ENCODE data around the gene CYLD. TPM values are rescaled to one million over a fixed set of nuclear protein-coding genes. Genes with fewer than 3 reads are reported as not detected.

CYLD gene
- total RNA-seq, 1 donor: 61.9 TPM

DNA sequence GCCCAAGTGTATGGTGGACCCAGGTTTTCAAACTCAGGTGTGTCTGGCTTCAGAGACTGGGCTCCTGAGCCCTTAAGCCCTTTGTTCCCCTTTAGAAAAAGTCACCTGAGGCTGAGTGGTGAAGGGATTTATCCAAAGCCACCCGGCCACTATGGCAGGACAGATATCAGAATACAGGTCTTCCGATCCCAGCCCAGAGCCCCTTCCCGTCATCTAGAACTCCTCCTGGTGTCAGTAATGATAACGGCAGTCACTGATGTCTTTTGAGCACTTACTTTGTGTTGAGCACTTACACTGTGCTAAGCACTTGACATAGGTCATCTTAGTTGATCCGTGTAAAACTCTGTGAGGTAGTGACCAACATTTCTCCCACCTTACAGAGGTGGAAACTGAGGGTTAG lies 31.9 kb upstream of the CYLD start:
- no peaks in the 10 kb centered on the region for H3K79me2 ChIP-seq (ENCODE audit: insufficient read depth, low read length)
- no peaks in the 10 kb centered on the region for H3K4me1 ChIP-seq (ENCODE audit: insufficient read depth, low read length)
- no peaks in the 10 kb centered on the region for H4K20me1 ChIP-seq (ENCODE audit: insufficient read depth, low read length)
- no peak overlapping the region for H3K4me2 ChIP-seq (ENCODE audit: insufficient read depth, low read length)
- peaks cover 3% of the 10 kb centered on the region for H3K27me3 ChIP-seq (ENCODE audit: insufficient read depth, low read length)
- no peak overlapping the region for H3K4me3 ChIP-seq (ENCODE audit: insufficient read depth, low read length)
- TF ChIP-seq, protein P1, sequence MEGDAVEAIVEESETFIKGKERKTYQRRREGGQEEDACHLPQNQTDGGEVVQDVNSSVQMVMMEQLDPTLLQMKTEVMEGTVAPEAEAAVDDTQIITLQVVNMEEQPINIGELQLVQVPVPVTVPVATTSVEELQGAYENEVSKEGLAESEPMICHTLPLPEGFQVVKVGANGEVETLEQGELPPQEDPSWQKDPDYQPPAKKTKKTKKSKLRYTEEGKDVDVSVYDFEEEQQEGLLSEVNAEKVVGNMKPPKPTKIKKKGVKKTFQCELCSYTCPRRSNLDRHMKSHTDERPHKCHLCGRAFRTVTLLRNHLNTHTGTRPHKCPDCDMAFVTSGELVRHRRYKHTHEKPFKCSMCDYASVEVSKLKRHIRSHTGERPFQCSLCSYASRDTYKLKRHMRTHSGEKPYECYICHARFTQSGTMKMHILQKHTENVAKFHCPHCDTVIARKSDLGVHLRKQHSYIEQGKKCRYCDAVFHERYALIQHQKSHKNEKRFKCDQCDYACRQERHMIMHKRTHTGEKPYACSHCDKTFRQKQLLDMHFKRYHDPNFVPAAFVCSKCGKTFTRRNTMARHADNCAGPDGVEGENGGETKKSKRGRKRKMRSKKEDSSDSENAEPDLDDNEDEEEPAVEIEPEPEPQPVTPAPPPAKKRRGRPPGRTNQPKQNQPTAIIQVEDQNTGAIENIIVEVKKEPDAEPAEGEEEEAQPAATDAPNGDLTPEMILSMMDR (IDR thresholded peaks at IDR 0.05; ENCODE audit: extremely low read depth, low read depth, low read length): no peak
- H3K9me3 ChIP-seq (ENCODE audit: low read depth, low read length): no peaks in the 10 kb centered on the region
- H2AFZ ChIP-seq (ENCODE audit: low read length): no peak overlapping the region
- DNase-seq (ENCODE audit: insufficient read length, low spot score, missing footprints): no peak
- H3K27ac ChIP-seq (ENCODE audit: low read depth, low read length): no peak overlapping the region
- no peaks in the 10 kb centered on the region for H3K36me3 ChIP-seq (ENCODE audit: insufficient read depth, low read length)

DNA sequence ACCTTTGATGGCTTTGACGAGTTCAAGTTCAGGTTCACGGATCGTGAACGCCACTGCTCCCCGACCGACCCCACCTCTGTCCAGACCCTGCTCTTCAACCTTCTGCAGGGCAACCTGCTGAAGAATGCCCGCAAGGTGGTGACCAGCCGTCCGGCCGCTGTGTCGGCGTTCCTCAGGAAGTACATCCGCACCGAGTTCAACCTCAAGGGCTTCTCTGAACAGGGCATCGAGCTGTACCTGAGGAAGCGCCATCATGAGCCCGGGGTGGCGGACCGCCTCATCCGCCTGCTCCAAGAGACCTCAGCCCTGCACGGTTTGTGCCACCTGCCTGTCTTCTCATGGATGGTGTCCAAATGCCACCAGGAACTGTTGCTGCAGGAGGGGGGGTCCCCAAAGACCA lies 30.8 kb upstream of the CYLD start:
- Histone ChIP-seq H3K27ac (ENCODE audit: low read depth, low read length) (no peak overlapping the region), H3K4me2 (ENCODE audit: insufficient read depth, low read length) (no peak overlapping the region), H3K4me1 (ENCODE audit: insufficient read depth, low read length) (no peaks in the 10 kb centered on the region), H3K27me3 (ENCODE audit: insufficient read depth, low read length) (peaks cover 3% of the 10 kb centered on the region), H3K9me3 (ENCODE audit: low read depth, low read length) (no peaks in the 10 kb centered on the region), H3K79me2 (ENCODE audit: insufficient read depth, low read length) (no peaks in the 10 kb centered on the region), H3K36me3 (ENCODE audit: insufficient read depth, low read length) (no peaks in the 10 kb centered on the region), H3K4me3 (ENCODE audit: insufficient read depth, low read length) (no peak overlapping the region), H2AFZ (ENCODE audit: low read length) (no peak overlapping the region), H4K20me1 (ENCODE audit: insufficient read depth, low read length) (no peaks in the 10 kb centered on the region)
- TF ChIP-seq, protein P1 (IDR thresholded peaks at IDR 0.05; ENCODE audit: extremely low read depth, low read depth, low read length): no peak
- DNase-seq (ENCODE audit: insufficient read length, low spot score, missing footprints): no peak

DNA sequence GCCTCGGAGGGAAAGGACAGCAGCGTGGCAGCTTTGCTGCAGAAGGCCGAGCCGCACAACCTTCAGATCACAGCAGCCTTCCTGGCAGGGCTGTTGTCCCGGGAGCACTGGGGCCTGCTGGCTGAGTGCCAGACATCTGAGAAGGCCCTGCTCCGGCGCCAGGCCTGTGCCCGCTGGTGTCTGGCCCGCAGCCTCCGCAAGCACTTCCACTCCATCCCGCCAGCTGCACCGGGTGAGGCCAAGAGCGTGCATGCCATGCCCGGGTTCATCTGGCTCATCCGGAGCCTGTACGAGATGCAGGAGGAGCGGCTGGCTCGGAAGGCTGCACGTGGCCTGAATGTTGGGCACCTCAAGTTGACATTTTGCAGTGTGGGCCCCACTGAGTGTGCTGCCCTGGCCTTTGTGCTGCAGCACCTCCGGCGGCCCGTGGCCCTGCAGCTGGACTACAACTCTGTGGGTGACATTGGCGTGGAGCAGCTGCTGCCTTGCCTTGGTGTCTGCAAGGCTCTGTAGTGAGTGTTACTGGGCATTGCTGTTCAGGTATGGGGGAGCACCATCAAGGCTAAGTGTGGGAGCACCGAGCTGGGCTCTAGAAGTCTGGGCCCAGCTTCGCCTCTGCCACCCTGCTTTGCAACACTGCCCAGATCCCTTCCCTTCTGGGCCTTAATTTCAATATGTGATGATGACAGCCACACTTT lies 29.9 kb upstream of the CYLD start:
- Histone ChIP-seq H3K79me2 (ENCODE audit: insufficient read depth, low read length) (no peaks in the 10 kb centered on the region), H3K4me3 (ENCODE audit: insufficient read depth, low read length) (no peak overlapping the region), H3K36me3 (ENCODE audit: insufficient read depth, low read length) (no peaks in the 10 kb centered on the region), H2AFZ (ENCODE audit: low read length) (no peak overlapping the region), H3K4me2 (ENCODE audit: insufficient read depth, low read length) (no peak overlapping the region), H4K20me1 (ENCODE audit: insufficient read depth, low read length) (no peaks in the 10 kb centered on the region), H3K27me3 (ENCODE audit: insufficient read depth, low read length) (peaks cover 1% of the 10 kb centered on the region), H3K4me1 (ENCODE audit: insufficient read depth, low read length) (no peaks in the 10 kb centered on the region), H3K9me3 (ENCODE audit: low read depth, low read length) (no peaks in the 10 kb centered on the region), H3K27ac (ENCODE audit: low read depth, low read length) (no peak overlapping the region)
- TF ChIP-seq, protein P1 (IDR thresholded peaks at IDR 0.05; ENCODE audit: extremely low read depth, low read depth, low read length): no peak
- DNase-seq (ENCODE audit: insufficient read length, low spot score, missing footprints): no peak

DNA sequence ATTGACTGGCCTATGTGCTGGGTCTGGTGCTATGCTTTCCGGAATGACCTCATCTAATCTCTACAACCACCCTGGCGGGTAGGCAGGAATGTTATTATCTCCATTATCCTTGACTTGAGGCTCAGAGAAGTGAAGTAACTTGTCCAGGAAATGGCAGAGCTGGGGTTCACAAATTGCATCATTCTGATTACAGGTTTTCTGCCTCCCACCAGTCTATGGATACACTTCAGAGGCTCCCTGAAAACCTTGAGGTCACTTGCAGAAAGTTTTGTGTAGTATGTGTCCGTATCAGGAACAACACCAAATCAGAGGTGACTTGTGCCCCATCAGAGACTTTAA lies 29.4 kb upstream of the CYLD start:
- Histone ChIP-seq H3K27ac (ENCODE audit: low read depth, low read length) (no peak overlapping the region), H3K9me3 (ENCODE audit: low read depth, low read length) (no peaks in the 10 kb centered on the region), H3K27me3 (ENCODE audit: insufficient read depth, low read length) (no peaks in the 10 kb centered on the region), H3K4me3 (ENCODE audit: insufficient read depth, low read length) (no peak overlapping the region), H3K4me2 (ENCODE audit: insufficient read depth, low read length) (no peak overlapping the region), H4K20me1 (ENCODE audit: insufficient read depth, low read length) (no peaks in the 10 kb centered on the region), H3K4me1 (ENCODE audit: insufficient read depth, low read length) (no peaks in the 10 kb centered on the region), H3K36me3 (ENCODE audit: insufficient read depth, low read length) (no peaks in the 10 kb centered on the region), H3K79me2 (ENCODE audit: insufficient read depth, low read length) (no peaks in the 10 kb centered on the region), H2AFZ (ENCODE audit: low read length) (no peak overlapping the region)
- DNase-seq (ENCODE audit: insufficient read length, low spot score, missing footprints): no peak
- TF ChIP-seq, protein P1 (IDR thresholded peaks at IDR 0.05; ENCODE audit: extremely low read depth, low read depth, low read length): no peak

Measured in osteoblast (primary cell).